Measurements from ENCODE around the gene GAPT. TPM values are rescaled to one million over a fixed set of nuclear protein-coding genes. Genes with fewer than 3 reads are reported as not detected.

GAPT gene
- total RNA-seq, 6 experiments from 2014 or later: 0.07 to 0.74 (median 0.29) TPM; not detected in 2

DNA sequence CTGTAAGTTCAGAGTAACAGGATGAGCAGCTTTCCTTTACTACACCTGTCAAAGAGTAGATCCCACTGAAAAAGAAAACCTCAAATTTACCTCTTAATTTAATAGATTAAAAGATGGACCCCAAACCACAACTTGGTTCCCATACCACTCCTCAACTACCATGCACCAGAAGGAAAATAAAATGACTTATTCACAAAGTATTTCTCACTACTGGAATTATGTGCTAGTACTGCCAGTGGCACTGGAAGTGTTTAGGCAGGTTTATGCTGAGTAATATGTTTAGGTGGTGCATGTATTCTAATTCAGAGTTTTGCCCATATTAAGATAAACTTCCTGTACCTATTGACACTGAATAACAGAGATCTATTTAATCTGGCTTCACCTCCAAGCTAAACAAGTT, 37.9 kb upstream of the GAPT start:
- H3K27me3 ChIP-seq: no peaks in the 10 kb centered on the region
- no peak for TF ChIP-seq POLR2A (IDR thresholded peaks at IDR 0.05)
- TF ChIP-seq, protein P1, sequence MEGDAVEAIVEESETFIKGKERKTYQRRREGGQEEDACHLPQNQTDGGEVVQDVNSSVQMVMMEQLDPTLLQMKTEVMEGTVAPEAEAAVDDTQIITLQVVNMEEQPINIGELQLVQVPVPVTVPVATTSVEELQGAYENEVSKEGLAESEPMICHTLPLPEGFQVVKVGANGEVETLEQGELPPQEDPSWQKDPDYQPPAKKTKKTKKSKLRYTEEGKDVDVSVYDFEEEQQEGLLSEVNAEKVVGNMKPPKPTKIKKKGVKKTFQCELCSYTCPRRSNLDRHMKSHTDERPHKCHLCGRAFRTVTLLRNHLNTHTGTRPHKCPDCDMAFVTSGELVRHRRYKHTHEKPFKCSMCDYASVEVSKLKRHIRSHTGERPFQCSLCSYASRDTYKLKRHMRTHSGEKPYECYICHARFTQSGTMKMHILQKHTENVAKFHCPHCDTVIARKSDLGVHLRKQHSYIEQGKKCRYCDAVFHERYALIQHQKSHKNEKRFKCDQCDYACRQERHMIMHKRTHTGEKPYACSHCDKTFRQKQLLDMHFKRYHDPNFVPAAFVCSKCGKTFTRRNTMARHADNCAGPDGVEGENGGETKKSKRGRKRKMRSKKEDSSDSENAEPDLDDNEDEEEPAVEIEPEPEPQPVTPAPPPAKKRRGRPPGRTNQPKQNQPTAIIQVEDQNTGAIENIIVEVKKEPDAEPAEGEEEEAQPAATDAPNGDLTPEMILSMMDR (IDR thresholded peaks at IDR 0.05): no peak
- DNase-seq: no peak
- no peaks in the 10 kb centered on the region for H3K9me3 ChIP-seq
- intact Hi-C loops (cut with DNase I): loop anchor here in 1 of 2 donors (10.0 kb wide), 1 partner anchor 669 kb away; no protein-coding TSS in a partner anchor
- H3K4me1 ChIP-seq: peaks cover 0 to 6% (median 0%) of the 10 kb centered on the region in 4 donors
- H3K4me3 ChIP-seq: no peak overlapping the region
- no peak for ATAC-seq
- H3K27ac ChIP-seq: no peak overlapping the region
- peaks cover 4 to 48% (median 22%) of the 10 kb centered on the region in 4 donors for H3K36me3 ChIP-seq

DNA sequence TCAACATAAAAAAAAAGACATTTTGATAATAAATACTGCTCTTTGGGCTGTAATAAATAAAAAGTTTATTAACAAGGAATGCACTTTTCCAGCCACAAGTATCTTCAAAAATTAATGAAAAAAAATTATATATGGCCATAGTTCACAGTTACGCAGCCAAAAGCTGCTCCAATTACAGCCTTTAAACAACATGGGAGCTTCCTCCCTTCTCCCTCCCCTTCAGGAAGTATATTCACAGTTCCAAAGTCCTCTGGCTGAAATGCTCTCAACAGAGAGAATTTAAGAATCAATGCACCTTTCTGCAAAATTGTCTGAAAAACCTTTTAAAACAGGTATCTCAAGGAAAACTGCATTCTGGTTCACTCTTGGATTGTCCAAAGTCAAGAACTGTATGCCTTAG, 37.2 kb upstream of the GAPT start:
- ATAC-seq: peak in 1 of 4 donors; percentile 34

DNA sequence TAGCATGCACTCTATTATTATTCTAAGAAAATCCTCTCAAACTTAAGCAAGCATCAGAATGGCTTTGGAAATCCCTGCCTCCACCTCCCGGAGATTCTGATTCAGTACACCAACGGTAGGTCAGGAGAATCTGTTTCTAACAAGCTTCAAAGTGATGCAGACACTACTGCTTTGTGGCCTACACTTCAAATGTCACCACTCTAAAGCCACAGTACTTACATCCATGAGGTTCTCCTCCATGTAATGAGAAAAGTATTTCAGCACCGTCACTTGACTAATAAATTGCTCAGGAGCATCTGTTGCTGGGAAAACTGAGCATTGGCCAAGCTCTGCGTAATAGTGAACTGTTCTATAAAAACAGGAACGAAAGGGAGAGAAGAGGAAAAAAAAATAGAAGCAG, 36.2 kb upstream of the GAPT start:
- no peak for DNase-seq
- Histone ChIP-seq H3K27ac (no peak overlapping the region), H3K36me3 (peaks cover 4 to 48% (median 22%) of the 10 kb centered on the region in 4 donors), H3K27me3 (no peaks in the 10 kb centered on the region), H3K9me3 (no peaks in the 10 kb centered on the region), H3K4me3 (no peak overlapping the region), H3K4me1 (peaks cover 0 to 6% (median 0%) of the 10 kb centered on the region in 4 donors)
- intact Hi-C loops (cut with DNase I): loop anchor here in 1 of 2 donors (10.0 kb wide), 1 partner anchor 670 kb away; no protein-coding TSS in a partner anchor
- no peak for ATAC-seq
- no peak for TF ChIP-seq POLR2A (IDR thresholded peaks at IDR 0.05)
- WGBS (ENCODE audit: insufficient coverage, low coverage, low lambda C conversion rate, missing lambda C conversion rate): 64% methylated on average over 5 of the region's 5 CpGs

More for the DNA sequence above, 37.2 kb upstream of the GAPT start:
- DNase-seq: no peak
- peaks cover 0 to 6% (median 0%) of the 10 kb centered on the region in 4 donors for H3K4me1 ChIP-seq
- no peaks in the 10 kb centered on the region for H3K9me3 ChIP-seq
- WGBS (ENCODE audit: insufficient coverage, low coverage, low lambda C conversion rate, missing lambda C conversion rate): 73% methylated on average over 1 of the region's 1 CpG
- no peak overlapping the region for H3K4me3 ChIP-seq
- H3K36me3 ChIP-seq: peaks cover 4 to 48% (median 22%) of the 10 kb centered on the region in 4 donors
- H3K27me3 ChIP-seq: no peaks in the 10 kb centered on the region
- no peak overlapping the region for H3K27ac ChIP-seq
- intact Hi-C loops (cut with DNase I): loop anchor here in 1 of 2 donors (10.0 kb wide), 1 partner anchor 669 kb away; no protein-coding TSS in a partner anchor
- no peak for TF ChIP-seq POLR2A (IDR thresholded peaks at IDR 0.05)
- TF ChIP-seq, protein P1 (IDR thresholded peaks at IDR 0.05): no peak

DNA sequence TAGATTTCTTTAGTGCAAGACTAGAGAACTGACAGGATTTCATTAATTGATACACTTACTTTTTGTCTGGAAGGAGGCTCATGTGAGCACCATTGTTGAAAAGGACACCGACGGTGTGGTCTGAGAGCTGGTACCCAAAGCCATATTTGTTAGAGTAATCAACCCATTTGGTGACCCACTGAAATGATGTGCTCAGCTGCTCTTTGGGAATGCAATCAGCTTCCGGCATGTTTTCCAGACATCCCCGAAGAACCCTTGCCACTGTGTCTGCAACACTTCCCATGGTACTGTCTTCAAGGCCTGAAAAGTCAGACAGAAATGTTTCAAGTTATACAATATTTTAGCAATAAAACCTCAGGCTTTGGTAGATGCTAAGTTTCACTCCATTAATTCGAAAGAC, 35.8 kb upstream of the GAPT start:
- TF ChIP-seq POLR2A (IDR thresholded peaks at IDR 0.05): no peak
- TF ChIP-seq, protein P1 (IDR thresholded peaks at IDR 0.05): no peak
- Histone ChIP-seq H3K4me3 (no peak overlapping the region), H3K27me3 (no peaks in the 10 kb centered on the region), H3K36me3 (peaks cover 4 to 48% (median 22%) of the 10 kb centered on the region in 4 donors), H3K4me1 (peaks cover 0 to 6% (median 0%) of the 10 kb centered on the region in 4 donors), H3K9me3 (no peaks in the 10 kb centered on the region), H3K27ac (no peak overlapping the region)
- DNase-seq (no peak), ATAC-seq (no peak)
- intact Hi-C loops (cut with DNase I): loop anchor here in 1 of 2 donors (10.0 kb wide), 1 partner anchor 671 kb away; no protein-coding TSS in a partner anchor
- WGBS (ENCODE audit: insufficient coverage, low coverage, low lambda C conversion rate, missing lambda C conversion rate): 86% methylated on average over 5 of the region's 5 CpGs

- DNase-seq (no peak), ATAC-seq (no peak)
- Histone ChIP-seq H3K4me1 (peaks cover 0 to 6% (median 0%) of the 10 kb centered on the region in 4 donors), H3K9me3 (no peaks in the 10 kb centered on the region), H3K36me3 (peaks cover 4 to 48% (median 22%) of the 10 kb centered on the region in 4 donors), H3K27me3 (no peaks in the 10 kb centered on the region), H3K4me3 (peak overlapping the region in 1 of 3 donors; percentile 89), H3K27ac (no peak overlapping the region)
- no peak for TF ChIP-seq POLR2A (IDR thresholded peaks at IDR 0.05)
- TF ChIP-seq, protein P1 (IDR thresholded peaks at IDR 0.05): no peak
- intact Hi-C loops (cut with DNase I): loop anchor here in 1 of 2 donors (10.0 kb wide), 1 partner anchor 671 kb away; no protein-coding TSS in a partner anchor
- 76% methylated on average over 3 of the region's 3 CpGs for WGBS (ENCODE audit: insufficient coverage, low coverage, low lambda C conversion rate, missing lambda C conversion rate)
Measured at GRCh38 chr5:58456026-58456425, 35.2 kb upstream of the GAPT start.
